SK-N-SH (cell line): ENCODE measurements around the gene SHISA5. TPM values are rescaled to one million over a fixed set of nuclear protein-coding genes. Genes with fewer than 3 reads are reported as not detected.

Experiments used
- CTCF ChIA-PET: fragments of 300-600, 350-600 bp; formaldehyde crosslinking; extraction: SDS; loops from one replicate; lab custom pipeline; 2021; lab: Yijun Ruan, JAX
- POLR2A ChIA-PET: fragments of 350-600 bp; sonication (Branson Sonifier 250); formaldehyde crosslinking; extraction: SDS; loops from one replicate; lab custom pipeline; 2020; ENCODE audit warnings: antibody characterized with exemption, inconsistent platforms; lab: Yijun Ruan, JAX
- DNase-seq: peaks from one replicate; pipeline ENCODE4 v3.0.0; 2012
- H2AFZ ChIP-seq: fragments of 200-600 bp; sonication (generic); 2 replicates; pipeline ENCODE4 v1.8.1; 2016; ENCODE audit warnings: antibody characterized with exemption, mild to moderate bottlenecking, low read depth
- H3F3A ChIP-seq: fragments of 200-600 bp; sonication (generic); replicated peaks from 2 replicates; pipeline ENCODE3; 2016; ENCODE audit warnings: antibody characterized with exemption, mild to moderate bottlenecking; ENCODE audit not compliant: insufficient read depth
- H3K27ac ChIP-seq, 2 experiments: fragments of 200-500 bp in 1 of 2; fragments of 200-600 bp in 1 of 2; sonication (Bioruptor generic) in 1 of 2; sonication (generic), shearing (Covaris generic) in 1 of 2; 2 replicates each; pipeline versions ENCODE4 v1.5.1 to v1.6.1; 2014 to 2016; ENCODE audit warnings: low read depth in 2 of 2, inconsistent platforms in 1 of 2, low read length in 1 of 2, mild to moderate bottlenecking in 1 of 2, mixed read lengths in 1 of 2
- H3K27me3 ChIP-seq: fragments of 200-600 bp; sonication (generic), shearing (Covaris generic); 2 replicates; pipeline ENCODE4 v1.6.1; 2016; ENCODE audit warnings: mixed run types; ENCODE audit not compliant: insufficient read depth
- H3K36me3 ChIP-seq, 2 experiments: fragments of 200-500 bp in 1 of 2; fragments of 200-600 bp in 1 of 2; sonication (Bioruptor generic) in 1 of 2; sonication (generic) in 1 of 2; replicated peaks in 1 of 2; 2 replicates each; pipeline versions ENCODE3 to v1.5.1; 2014 to 2016; ENCODE audit warnings: low read length in 1 of 2, mild to moderate bottlenecking in 1 of 2; ENCODE audit not compliant: insufficient read depth in 2 of 2, control insufficient read depth in 1 of 2
- H3K4me1 ChIP-seq, 2 experiments: fragments of 200-500 bp in 1 of 2; fragments of 200-600 bp in 1 of 2; sonication (Bioruptor generic) in 1 of 2; sonication (generic), shearing (Covaris generic) in 1 of 2; 2 replicates each; pipeline versions ENCODE4 v1.5.1 to v1.6.1; 2014 to 2016; ENCODE audit warnings: low read depth in 1 of 2, low read length in 1 of 2, mixed run types in 1 of 2; ENCODE audit not compliant: insufficient read depth in 2 of 2, control insufficient read depth in 1 of 2
- H3K4me2 ChIP-seq: fragments of 200-600 bp; sonication (generic), shearing (Covaris generic); 2 replicates; pipeline ENCODE4 v1.6.1; 2017; ENCODE audit warnings: mixed run types
- H3K4me3 ChIP-seq, 2 experiments: fragments of 200-500 bp in 1 of 2; fragments of 200-600 bp in 1 of 2; sonication (Bioruptor generic) in 1 of 2; sonication (generic), shearing (Covaris generic) in 1 of 2; 2 replicates each; pipeline versions ENCODE4 v1.5.1 to v1.8.1; 2014 to 2016; ENCODE audit warnings: low read depth in 2 of 2, inconsistent platforms in 1 of 2, low read length in 1 of 2, mild to moderate bottlenecking in 1 of 2, mixed read lengths in 1 of 2, moderate library complexity in 1 of 2
- H3K79me2 ChIP-seq: fragments of 200-600 bp; sonication (generic); 2 replicates; pipeline ENCODE4 v1.8.1; 2017; ENCODE audit warnings: mild to moderate bottlenecking; ENCODE audit not compliant: insufficient read depth
- H3K9ac ChIP-seq: fragments of 200-600 bp; sonication (generic); 2 replicates; pipeline ENCODE4 v1.6.1; 2017; ENCODE audit warnings: mixed run types
- H3K9me2 ChIP-seq: fragments of 200-600 bp; sonication (generic); 2 replicates; pipeline ENCODE4 v1.6.1; 2017; ENCODE audit warnings: mixed run types
- H3K9me3 ChIP-seq: fragments of 200-600 bp; sonication (generic); 2 replicates; pipeline ENCODE4 v1.6.1; 2017; ENCODE audit warnings: mixed run types, mild to moderate bottlenecking, moderate library complexity
- H4K20me1 ChIP-seq: fragments of 200-600 bp; sonication (generic); 2 replicates; pipeline ENCODE4 v1.6.1; 2017; ENCODE audit warnings: mild to moderate bottlenecking, mixed run types; ENCODE audit not compliant: insufficient read depth
- CHD2 ChIP-seq: fragments of 150-350 bp; IDR thresholded peaks from 2 replicates; pipeline ENCODE4 v1.6.1; 2018; ENCODE audit warnings: low read length; ENCODE audit not compliant: partially characterized antibody
- EP300 ChIP-seq, 2 experiments: IDR thresholded peaks; 2 replicates each; pipeline versions ENCODE4 v1.4.0 to v1.6.1; 2012; ENCODE audit warnings: borderline replicate concordance in 1 of 2, low read depth in 1 of 2, low read length in 1 of 2
- EZH2phosphoT487 ChIP-seq: fragments of 200-600 bp; sonication (generic); IDR thresholded peaks from 2 replicates; pipeline ENCODE4 v1.6.1; 2017; ENCODE audit warnings: low read depth, mixed run types, mild to moderate bottlenecking, antibody characterized with exemption, moderate library complexity, borderline replicate concordance
- FOXM1 ChIP-seq: IDR thresholded peaks from 2 replicates; pipeline ENCODE4 v1.4.0; 2012; ENCODE audit warnings: low read depth, mild to moderate bottlenecking
- GABPA ChIP-seq: IDR thresholded peaks from 2 replicates; pipeline ENCODE4 v1.4.0; 2012; ENCODE audit warnings: low read depth, mild to moderate bottlenecking
- GATA2 ChIP-seq: sonication (generic); formaldehyde crosslinking; IDR thresholded peaks from 2 replicates; pipeline ENCODE4 v1.5.0; 2020; ENCODE audit warnings: mild to moderate bottlenecking, missing genetic modification reagents
- IRF3 ChIP-seq: fragments of 150-350 bp; IDR thresholded peaks from 2 replicates; pipeline ENCODE4 v1.6.1; 2016; ENCODE audit warnings: mild to moderate bottlenecking, low read depth, low read length
- JUND ChIP-seq: IDR thresholded peaks from 2 replicates; pipeline ENCODE4 v1.4.0; 2012
- MXI1 ChIP-seq: IDR thresholded peaks from 2 replicates; pipeline ENCODE4 v1.6.1; 2012; ENCODE audit warnings: mild to moderate bottlenecking, low read depth, low read length, improper control_type of control experiment
- NFIC ChIP-seq: IDR thresholded peaks from 2 replicates; pipeline ENCODE4 v1.4.0; 2012; ENCODE audit warnings: borderline replicate concordance
- POLR2AphosphoS5 ChIP-seq: IDR thresholded peaks from 2 replicates; pipeline ENCODE4 v1.6.1; 2012; ENCODE audit warnings: low read depth, low read length
- RCOR1 ChIP-seq: fragments of 150-350 bp; IDR thresholded peaks from 2 replicates; pipeline ENCODE4 v1.6.1; 2017; ENCODE audit warnings: antibody characterized with exemption, low read length
- RXRA ChIP-seq: IDR thresholded peaks from 2 replicates; pipeline ENCODE4 v1.4.0; 2012; ENCODE audit warnings: low read depth, mild to moderate bottlenecking, borderline replicate concordance
- TCF12 ChIP-seq: IDR thresholded peaks from 2 replicates; pipeline ENCODE4 v1.4.0; 2012
- USF2 ChIP-seq: fragments of 150-350 bp; IDR thresholded peaks from 2 replicates; pipeline ENCODE4 v1.6.1; 2017; ENCODE audit warnings: antibody characterized with exemption, low read length, low read depth, borderline replicate concordance
- YY1 ChIP-seq: IDR thresholded peaks from 2 replicates; pipeline ENCODE4 v1.4.0; 2012; ENCODE audit warnings: low read depth, mild to moderate bottlenecking
- ZBTB33 ChIP-seq: IDR thresholded peaks from 2 replicates; pipeline ENCODE4 v1.4.0; 2012; ENCODE audit warnings: low read depth, borderline replicate concordance
- WGBS: methylation state at CpG from one replicate; pipeline ENCODE4 v1.1.6; 2017; ENCODE audit warnings: low lambda C conversion rate; 5-methylcytosine and 5-hydroxymethylcytosine counted together
- polyA plus RNA-seq, 3 experiments: library from polyadenylated mRNA; depleted of rRNA; stranded (reverse); fragments of >200 nt; gene quantifications; 2 replicates each; pipeline ENCODE4 v1.2.3, GENCODE V29; 2012

The SHISA5 gene
- polyA plus RNA-seq, 1 of the 3 experiments (the other 2 are of a cell fraction): 194 TPM

GRCh38 chr3:48543271-48543866 lies 39.4 kb upstream of the SHISA5 start:
- Histone ChIP-seq H3K4me2 (no peak overlapping the region), H3K27ac (peak overlapping the region in 1 of 2 experiments; percentile 45; a peak in 2 of 4 replicates), H2AFZ (no peak overlapping the region), H3K36me3 (peaks cover 8 to 9% of the 10 kb centered on the region in 2 experiments), H3K79me2 (no peaks in the 10 kb centered on the region), H4K20me1 (no peaks in the 10 kb centered on the region), H3K4me1 (peaks cover 0 to 12% of the 10 kb centered on the region in 2 experiments; a peak in 1 of 4 replicates), H3K9me3 (no peaks in the 10 kb centered on the region), H3K9me2 (no peaks in the 10 kb centered on the region), H3K27me3 (no peaks in the 10 kb centered on the region), H3K9ac (no peak overlapping the region), H3K4me3 (no peak overlapping the region), H3F3A (no peaks in the 10 kb centered on the region)
- 42% methylated on average over 3 of the region's 9 CpGs for WGBS
- POLR2A ChIA-PET: interaction anchor here (1.0 kb wide), 1 partner anchor 39 kb away, joined by 3 read pairs; the partner anchor contains the start of gene SHISA5
- CTCF ChIA-PET: interaction anchor here (1.2 to 2.4 kb wide), 2 partner anchors 70 to 107 kb away, joined by 3 to 13 read pairs; no protein-coding TSS in a partner anchor
- DNase-seq: peak; percentile 71
- TF ChIP-seq RCOR1 (peak; percentile 46; the same call in 1 of the 2 replicates), NFIC (no peak), MXI1 (peak; percentile 96), EP300 (IDR thresholded peaks at IDR 0.05; ENCODE audit: borderline replicate concordance in 1 of 2, low read depth in 1 of 2, low read length in 1 of 2) (peak in 1 of 2 experiments; percentile 30; a peak in 1 of 4 replicates)

GRCh38 chr3:48538451-48538850 lies 34.5 kb upstream of the SHISA5 start:
- Histone ChIP-seq H3K9ac (no peak overlapping the region), H3K4me1 (peaks cover 0 to 6% of the 10 kb centered on the region in 2 experiments; a peak in 1 of 4 replicates), H2AFZ (no peak overlapping the region), H3K9me2 (no peaks in the 10 kb centered on the region), H3K27me3 (no peaks in the 10 kb centered on the region), H3K4me2 (no peak overlapping the region), H3F3A (no peaks in the 10 kb centered on the region), H3K27ac (no peak overlapping the region), H3K36me3 (peaks cover 3 to 4% of the 10 kb centered on the region in 2 experiments), H4K20me1 (no peaks in the 10 kb centered on the region), H3K4me3 (no peak overlapping the region), H3K79me2 (no peaks in the 10 kb centered on the region), H3K9me3 (no peaks in the 10 kb centered on the region)
- 98% methylated on average over 12 of the region's 12 CpGs for WGBS
- ChIA-PET POLR2A (no interaction called here), CTCF (no interaction called here)
- TF ChIP-seq USF2 (no peak), FOXM1 (no peak), POLR2AphosphoS5 (no peak), MXI1 (no peak), CHD2 (no peak), YY1 (no peak), TCF12 (no peak), RXRA (no peak)
- DNase-seq: no peak

- H3K27me3 ChIP-seq: no peaks in the 10 kb centered on the region
- no peak overlapping the region for H3K4me2 ChIP-seq
- 95% methylated on average over 4 of the region's 5 CpGs for WGBS
- peaks cover 3 to 7% of the 10 kb centered on the region in 2 experiments for H3K36me3 ChIP-seq
- H3K27ac ChIP-seq: no peak overlapping the region
- no peaks in the 10 kb centered on the region for H3K9me3 ChIP-seq
- no peak for DNase-seq
- no peak overlapping the region for H3K4me3 ChIP-seq
- ChIA-PET POLR2A (no interaction called here), CTCF (interaction anchor here (1.2 to 1.6 kb wide), 4 partner anchors 8 to 101 kb away, joined by 3 to 6 read pairs (median 4); no protein-coding TSS in a partner anchor)
- no peaks in the 10 kb centered on the region for H4K20me1 ChIP-seq
- no peak overlapping the region for H3K9ac ChIP-seq
- no peaks in the 10 kb centered on the region for H3K4me1 ChIP-seq
- no peaks in the 10 kb centered on the region for H3F3A ChIP-seq
- H3K79me2 ChIP-seq: no peaks in the 10 kb centered on the region
- H3K9me2 ChIP-seq: no peaks in the 10 kb centered on the region
- H2AFZ ChIP-seq: no peak overlapping the region
- no peak for TF ChIP-seq GATA2 (CRISPR knock-in tag)
- no peak for TF ChIP-seq JUND
- no peak for TF ChIP-seq EZH2phosphoT487
- TF ChIP-seq NFIC: no peak
- no peak for TF ChIP-seq POLR2AphosphoS5
- TF ChIP-seq TCF12: no peak
- no peak for TF ChIP-seq IRF3
- TF ChIP-seq GABPA: no peak
- TF ChIP-seq ZBTB33: no peak
Observed at GRCh38 chr3:48536785-48537184, 32.8 kb upstream of the SHISA5 start.
